ENCODE results near the gene PDE1C.

The PDE1C gene

DNA sequence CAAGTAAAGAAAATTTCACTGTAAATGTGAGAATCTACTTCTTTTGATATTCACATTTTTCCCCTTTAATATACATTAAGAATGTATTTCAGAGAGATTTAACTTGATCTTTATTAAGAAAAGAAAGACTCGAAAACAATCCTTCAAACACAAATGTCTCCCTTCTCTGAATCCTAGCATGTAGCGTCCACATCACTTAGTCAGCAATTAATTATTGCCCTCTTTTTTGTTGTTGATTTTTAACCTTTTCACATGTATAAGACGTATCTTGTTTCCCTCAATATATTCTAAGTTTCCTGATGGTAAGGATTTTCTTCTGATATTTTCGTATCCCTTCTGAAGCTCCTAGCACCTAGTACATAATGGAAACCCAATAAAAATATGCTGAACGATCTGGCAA lies 6.6 kb downstream of the PDE1C start:
- Histone ChIP-seq H3K36me3 (ENCODE audit: control insufficient read depth in 1 of 2, insufficient read depth in 2 of 2, low read length in 2 of 2) (no peaks in the 10 kb centered on the region), H3K9ac (ENCODE audit: low read depth in 1 of 2, low read length in 2 of 2) (no peak overlapping the region), H3K27ac (ENCODE audit: low read depth, low read length) (no peak overlapping the region), H3K4me1 (ENCODE audit: control insufficient read depth in 1 of 2, insufficient read depth in 2 of 2, low read length in 2 of 2) (peaks cover 0 to 8% of the 10 kb centered on the region in 2 donors), H3K4me3 (ENCODE audit: low read depth in 1 of 2, low read length in 2 of 2) (no peak overlapping the region), H3K27me3 (ENCODE audit: control insufficient read depth in 1 of 2, insufficient read depth in 2 of 2, low read length in 2 of 2) (peaks cover 0 to 3% of the 10 kb centered on the region in 2 donors), H3K9me3 (ENCODE audit: control insufficient read depth in 1 of 2, low read length in 2 of 2) (no peaks in the 10 kb centered on the region)

DNA sequence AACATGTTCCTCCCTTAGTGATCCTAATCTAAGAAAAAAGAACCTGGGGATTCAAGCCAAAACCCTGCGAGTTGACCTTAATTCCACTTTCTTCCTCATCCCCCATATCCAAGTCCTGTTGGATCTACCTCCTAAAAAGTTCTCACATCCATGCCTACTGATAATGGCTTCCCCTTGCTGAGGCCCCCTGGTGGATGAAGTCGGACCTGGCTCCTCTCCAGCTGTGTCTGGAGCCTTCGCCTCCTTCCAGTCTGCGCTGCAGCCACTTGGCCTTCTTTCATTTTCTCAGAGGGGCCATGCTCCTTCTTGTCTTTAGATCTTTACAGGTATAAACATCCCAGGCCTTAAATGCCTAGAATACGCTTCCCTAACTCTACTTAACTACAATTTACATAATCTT lies 8.1 kb downstream of the PDE1C start:
- H3K4me1 ChIP-seq (ENCODE audit: control insufficient read depth in 1 of 2, insufficient read depth in 2 of 2, low read length in 2 of 2) = peaks cover 0 to 8% of the 10 kb centered on the region in 2 donors
- peaks cover 0 to 3% of the 10 kb centered on the region in 2 donors for H3K27me3 ChIP-seq (ENCODE audit: control insufficient read depth in 1 of 2, insufficient read depth in 2 of 2, low read length in 2 of 2)
- no peak overlapping the region for H3K4me3 ChIP-seq (ENCODE audit: low read depth in 1 of 2, low read length in 2 of 2)
- H3K9ac ChIP-seq (ENCODE audit: low read depth in 1 of 2, low read length in 2 of 2) = no peak overlapping the region
- no peak overlapping the region for H3K27ac ChIP-seq (ENCODE audit: low read depth, low read length)
- H3K36me3 ChIP-seq (ENCODE audit: control insufficient read depth in 1 of 2, insufficient read depth in 2 of 2, low read length in 2 of 2) = no peaks in the 10 kb centered on the region
- no peaks in the 10 kb centered on the region for H3K9me3 ChIP-seq (ENCODE audit: control insufficient read depth in 1 of 2, low read length in 2 of 2)

- H3K9me3 ChIP-seq (ENCODE audit: control insufficient read depth in 1 of 2, low read length in 2 of 2) = no peaks in the 10 kb centered on the region
- no peaks in the 10 kb centered on the region for H3K36me3 ChIP-seq (ENCODE audit: control insufficient read depth in 1 of 2, insufficient read depth in 2 of 2, low read length in 2 of 2)
- H3K4me1 ChIP-seq (ENCODE audit: control insufficient read depth in 1 of 2, insufficient read depth in 2 of 2, low read length in 2 of 2) = peaks cover 0 to 8% of the 10 kb centered on the region in 2 donors
- no peak overlapping the region for H3K9ac ChIP-seq (ENCODE audit: low read depth in 1 of 2, low read length in 2 of 2)
- H3K27ac ChIP-seq (ENCODE audit: low read depth, low read length) = no peak overlapping the region
- H3K4me3 ChIP-seq (ENCODE audit: low read depth in 1 of 2, low read length in 2 of 2) = no peak overlapping the region
- H3K27me3 ChIP-seq (ENCODE audit: control insufficient read depth in 1 of 2, insufficient read depth in 2 of 2, low read length in 2 of 2) = peaks cover 0 to 3% of the 10 kb centered on the region in 2 donors
Measured at GRCh38 chr7:32061346-32061745, 8.9 kb downstream of the PDE1C start.

DNA sequence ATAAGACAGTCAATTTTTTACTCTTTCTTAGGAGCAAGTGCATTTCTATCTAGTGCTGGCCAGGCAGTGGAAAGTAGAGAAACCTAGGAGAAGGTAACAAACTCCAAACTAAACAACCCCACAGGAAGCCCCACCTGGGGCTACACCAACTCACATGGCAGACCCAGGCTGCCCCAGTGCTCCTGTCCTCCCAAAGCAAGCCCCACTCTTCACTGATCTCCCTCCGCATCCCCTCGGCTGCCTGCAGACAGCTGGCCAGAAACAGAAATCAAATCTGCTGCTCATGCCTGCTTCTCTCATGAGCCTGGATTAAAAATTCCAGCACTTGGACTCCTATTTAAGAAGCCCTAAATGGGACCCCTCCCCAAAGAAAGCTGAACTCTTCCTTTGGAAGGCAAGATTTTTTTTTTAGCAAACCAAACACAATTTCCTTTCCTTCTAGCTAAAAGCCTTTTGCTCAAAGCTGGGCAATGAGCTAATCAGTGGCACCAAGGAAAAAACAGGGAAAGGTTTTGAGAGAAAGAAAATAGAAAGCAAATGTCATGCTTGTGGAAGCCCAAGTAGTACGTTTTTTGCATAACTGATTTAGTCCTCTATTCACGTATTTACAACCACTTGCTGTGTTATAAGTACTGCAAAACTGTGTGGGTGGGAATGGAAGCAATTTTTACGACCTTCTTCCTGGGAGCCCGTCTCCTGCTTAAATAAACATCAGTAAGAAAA lies 10.8 kb downstream of the PDE1C start:
- H3K9me3 ChIP-seq (ENCODE audit: control insufficient read depth in 1 of 2, low read length in 2 of 2) = no peaks in the 10 kb centered on the region
- H3K9ac ChIP-seq (ENCODE audit: low read depth in 1 of 2, low read length in 2 of 2) = no peak overlapping the region
- no peaks in the 10 kb centered on the region for H3K36me3 ChIP-seq (ENCODE audit: control insufficient read depth in 1 of 2, insufficient read depth in 2 of 2, low read length in 2 of 2)
- no peak overlapping the region for H3K27ac ChIP-seq (ENCODE audit: low read depth, low read length)
- peaks cover 0 to 8% of the 10 kb centered on the region in 2 donors for H3K4me1 ChIP-seq (ENCODE audit: control insufficient read depth in 1 of 2, insufficient read depth in 2 of 2, low read length in 2 of 2)
- H3K4me3 ChIP-seq (ENCODE audit: low read depth in 1 of 2, low read length in 2 of 2) = no peak overlapping the region
- no peaks in the 10 kb centered on the region for H3K27me3 ChIP-seq (ENCODE audit: control insufficient read depth in 1 of 2, insufficient read depth in 2 of 2, low read length in 2 of 2)

- peaks cover 0 to 8% of the 10 kb centered on the region in 2 donors for H3K4me1 ChIP-seq (ENCODE audit: control insufficient read depth in 1 of 2, insufficient read depth in 2 of 2, low read length in 2 of 2)
- H3K4me3 ChIP-seq (ENCODE audit: low read depth in 1 of 2, low read length in 2 of 2) = no peak overlapping the region
- no peaks in the 10 kb centered on the region for H3K36me3 ChIP-seq (ENCODE audit: control insufficient read depth in 1 of 2, insufficient read depth in 2 of 2, low read length in 2 of 2)
- H3K27ac ChIP-seq (ENCODE audit: low read depth, low read length) = no peak overlapping the region
- H3K9ac ChIP-seq (ENCODE audit: low read depth in 1 of 2, low read length in 2 of 2) = no peak overlapping the region
- no peaks in the 10 kb centered on the region for H3K9me3 ChIP-seq (ENCODE audit: control insufficient read depth in 1 of 2, low read length in 2 of 2)
- H3K27me3 ChIP-seq (ENCODE audit: control insufficient read depth in 1 of 2, insufficient read depth in 2 of 2, low read length in 2 of 2) = no peaks in the 10 kb centered on the region
Measured at GRCh38 chr7:32058002-32058401, 12.2 kb downstream of the PDE1C start.

- Histone ChIP-seq H3K27me3 (ENCODE audit: control insufficient read depth in 1 of 2, insufficient read depth in 2 of 2, low read length in 2 of 2) (no peaks in the 10 kb centered on the region), H3K9me3 (ENCODE audit: control insufficient read depth in 1 of 2, low read length in 2 of 2) (no peaks in the 10 kb centered on the region), H3K4me1 (ENCODE audit: control insufficient read depth in 1 of 2, insufficient read depth in 2 of 2, low read length in 2 of 2) (peaks cover 0 to 8% of the 10 kb centered on the region in 2 donors), H3K9ac (ENCODE audit: low read depth in 1 of 2, low read length in 2 of 2) (no peak overlapping the region), H3K36me3 (ENCODE audit: control insufficient read depth in 1 of 2, insufficient read depth in 2 of 2, low read length in 2 of 2) (no peaks in the 10 kb centered on the region), H3K4me3 (ENCODE audit: low read depth in 1 of 2, low read length in 2 of 2) (no peak overlapping the region), H3K27ac (ENCODE audit: low read depth, low read length) (no peak overlapping the region)
Measured at GRCh38 chr7:32056767-32057166, 13.4 kb downstream of the PDE1C start.

DNA sequence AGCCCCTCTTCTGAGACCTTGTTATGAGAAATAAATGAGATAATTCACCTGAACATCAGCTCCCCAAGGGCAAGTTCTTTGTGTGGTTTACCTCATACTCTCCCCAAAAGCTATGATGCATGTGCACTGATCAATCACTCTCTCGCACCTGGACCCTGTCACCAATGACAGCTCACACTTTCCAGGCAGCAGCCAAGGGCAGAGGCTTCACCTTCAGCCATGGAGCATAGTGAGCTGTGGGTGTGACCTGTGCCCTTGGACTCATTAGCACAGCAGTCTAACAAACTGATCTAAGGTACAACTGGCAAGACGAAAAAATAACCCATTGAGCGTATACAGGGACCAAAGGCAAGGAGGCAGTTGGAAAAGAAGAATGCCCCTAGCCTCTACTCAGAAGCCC lies 17.0 kb downstream of the PDE1C start:
- Histone ChIP-seq H3K9ac (ENCODE audit: low read depth in 1 of 2, low read length in 2 of 2) (no peak overlapping the region), H3K9me3 (ENCODE audit: control insufficient read depth in 1 of 2, low read length in 2 of 2) (no peaks in the 10 kb centered on the region), H3K27ac (ENCODE audit: low read depth, low read length) (no peak overlapping the region), H3K4me1 (ENCODE audit: control insufficient read depth in 1 of 2, insufficient read depth in 2 of 2, low read length in 2 of 2) (no peaks in the 10 kb centered on the region), H3K4me3 (ENCODE audit: low read depth in 1 of 2, low read length in 2 of 2) (no peak overlapping the region), H3K27me3 (ENCODE audit: control insufficient read depth in 1 of 2, insufficient read depth in 2 of 2, low read length in 2 of 2) (no peaks in the 10 kb centered on the region), H3K36me3 (ENCODE audit: control insufficient read depth in 1 of 2, insufficient read depth in 2 of 2, low read length in 2 of 2) (no peaks in the 10 kb centered on the region)

DNA sequence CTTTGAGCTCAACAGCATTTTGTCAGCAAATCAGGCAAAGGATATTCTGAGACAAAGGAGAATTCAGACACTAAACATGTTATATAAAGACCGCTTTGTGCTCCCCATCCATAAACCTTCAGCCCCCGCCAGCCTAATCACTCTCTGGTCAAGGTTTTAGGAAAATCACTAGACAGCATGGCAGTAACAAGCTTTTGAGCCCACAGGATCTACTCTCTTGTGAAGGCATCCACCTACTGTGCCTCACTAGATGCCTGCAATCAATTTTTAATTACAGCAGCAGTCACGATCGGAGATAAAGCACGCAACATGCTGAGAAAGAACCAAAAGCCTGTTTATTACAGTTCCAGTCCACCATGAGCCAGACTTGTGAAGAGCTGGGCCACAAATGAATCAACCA lies 19.1 kb downstream of the PDE1C start:
- Histone ChIP-seq H3K4me3 (ENCODE audit: low read depth in 1 of 2, low read length in 2 of 2) (no peak overlapping the region), H3K4me1 (ENCODE audit: control insufficient read depth in 1 of 2, insufficient read depth in 2 of 2, low read length in 2 of 2) (no peaks in the 10 kb centered on the region), H3K9me3 (ENCODE audit: control insufficient read depth in 1 of 2, low read length in 2 of 2) (no peaks in the 10 kb centered on the region), H3K27me3 (ENCODE audit: control insufficient read depth in 1 of 2, insufficient read depth in 2 of 2, low read length in 2 of 2) (no peaks in the 10 kb centered on the region), H3K36me3 (ENCODE audit: control insufficient read depth in 1 of 2, insufficient read depth in 2 of 2, low read length in 2 of 2) (no peaks in the 10 kb centered on the region), H3K27ac (ENCODE audit: low read depth, low read length) (no peak overlapping the region), H3K9ac (ENCODE audit: low read depth in 1 of 2, low read length in 2 of 2) (no peak overlapping the region)

GRCh38 chr7:32049599-32049998 lies 20.6 kb downstream of the PDE1C start:
- Histone ChIP-seq H3K27me3 (ENCODE audit: control insufficient read depth in 1 of 2, insufficient read depth in 2 of 2, low read length in 2 of 2) (no peaks in the 10 kb centered on the region), H3K4me1 (ENCODE audit: control insufficient read depth in 1 of 2, insufficient read depth in 2 of 2, low read length in 2 of 2) (no peaks in the 10 kb centered on the region), H3K36me3 (ENCODE audit: control insufficient read depth in 1 of 2, insufficient read depth in 2 of 2, low read length in 2 of 2) (no peaks in the 10 kb centered on the region), H3K9me3 (ENCODE audit: control insufficient read depth in 1 of 2, low read length in 2 of 2) (no peaks in the 10 kb centered on the region), H3K27ac (ENCODE audit: low read depth, low read length) (no peak overlapping the region), H3K4me3 (ENCODE audit: low read depth in 1 of 2, low read length in 2 of 2) (no peak overlapping the region), H3K9ac (ENCODE audit: low read depth in 1 of 2, low read length in 2 of 2) (no peak overlapping the region)

GRCh38 chr7:32048970-32049491 lies 21.2 kb downstream of the PDE1C start:
- Histone ChIP-seq H3K27ac (ENCODE audit: low read depth, low read length) (no peak overlapping the region), H3K9me3 (ENCODE audit: control insufficient read depth in 1 of 2, low read length in 2 of 2) (no peaks in the 10 kb centered on the region), H3K4me3 (ENCODE audit: low read depth in 1 of 2, low read length in 2 of 2) (no peak overlapping the region), H3K4me1 (ENCODE audit: control insufficient read depth in 1 of 2, insufficient read depth in 2 of 2, low read length in 2 of 2) (no peaks in the 10 kb centered on the region), H3K9ac (ENCODE audit: low read depth in 1 of 2, low read length in 2 of 2) (no peak overlapping the region), H3K27me3 (ENCODE audit: control insufficient read depth in 1 of 2, insufficient read depth in 2 of 2, low read length in 2 of 2) (no peaks in the 10 kb centered on the region), H3K36me3 (ENCODE audit: control insufficient read depth in 1 of 2, insufficient read depth in 2 of 2, low read length in 2 of 2) (no peaks in the 10 kb centered on the region)

All from duodenal mucosa (tissue), 2 donors.